BJ (cell line): Measurements from ENCODE around the gene VEZT. TPM values are rescaled to one million over a fixed set of nuclear protein-coding genes. Genes with fewer than 3 reads are reported as not detected.

ENCODE experiments used
- CTCF ChIA-PET: fragments of 350-600 bp; formaldehyde crosslinking; extraction: SDS; loops from one replicate; lab custom pipeline; 2021; ENCODE audit warnings: antibody characterized with exemption, inconsistent platforms; lab: Yijun Ruan, JAX
- POLR2A ChIA-PET: fragments of 300-600 bp; sonication (Branson Sonifier 250); formaldehyde crosslinking; extraction: SDS; loops from one replicate; lab custom pipeline; 2021; ENCODE audit warnings: antibody characterized with exemption; lab: Charles Lee
- DNase-seq: peaks from one replicate; pipeline ENCODE4 v3.0.0-alpha.2; 2011; ENCODE audit warnings: low read depth
- H3K27me3 ChIP-seq: 2 replicates; pipeline ENCODE4 v1.6.0; 2011; ENCODE audit warnings: low read length; ENCODE audit not compliant: control insufficient read depth, insufficient read depth
- H3K36me3 ChIP-seq: 2 replicates; pipeline ENCODE4 v1.5.1; 2011; ENCODE audit warnings: low read length; ENCODE audit not compliant: control insufficient read depth, insufficient read depth
- H3K4me3 ChIP-seq: 2 replicates; pipeline ENCODE4 v1.5.1; 2011; ENCODE audit warnings: low read depth, mild to moderate bottlenecking, control low read depth, low read length
- CTCF ChIP-seq: IDR thresholded peaks from 2 replicates; pipeline ENCODE4 v1.5.1; 2011; ENCODE audit warnings: low read depth, mild to moderate bottlenecking, control low read depth, inconsistent platforms, low read length, moderate library complexity; ENCODE audit not compliant: insufficient read depth
- polyA plus RNA-seq: library from polyadenylated mRNA; depleted of rRNA; stranded (reverse); fragments of >200 nt; gene quantifications from 2 replicates; pipeline ENCODE4 v1.2.3, GENCODE V29; 2011

The VEZT gene
- polyA plus RNA-seq, 1 experiment: 50.6 TPM

- ChIA-PET CTCF (no interaction called here), POLR2A (no interaction called here)
- Histone ChIP-seq H3K27me3 (no peaks in the 10 kb centered on the region), H3K36me3 (no peaks in the 10 kb centered on the region), H3K4me3 (no peak overlapping the region)
- no peak for DNase-seq
- TF ChIP-seq CTCF: no peak
These were observed 10.2 kb upstream of the VEZT start for GRCh38 chr12:95207407-95207806.

- ChIA-PET POLR2A (no interaction called here), CTCF (interaction anchor here (1.2 kb wide), 1 partner anchor 63 kb away, joined by 3 read pairs; no protein-coding TSS in a partner anchor)
These were observed 8.9 kb upstream of the VEZT start for GRCh38 chr12:95208678-95209077.

GRCh38 chr12:95212586-95212985 lies 5.0 kb upstream of the VEZT start:
- Histone ChIP-seq H3K27me3 (no peaks in the 10 kb centered on the region), H3K36me3 (no peaks in the 10 kb centered on the region), H3K4me3 (no peak overlapping the region)
- no peak for TF ChIP-seq CTCF
- ChIA-PET POLR2A (no interaction called here), CTCF (interaction anchor here (0.6 to 1.2 kb wide), 4 partner anchors 76 to 1031 kb away, joined by 3 read pairs; no protein-coding TSS in a partner anchor)
- DNase-seq: no peak

More at GRCh38 chr12:95208678-95209077, 8.9 kb upstream of the VEZT start:
- no peak overlapping the region for H3K4me3 ChIP-seq
- no peak for TF ChIP-seq CTCF
- no peak for DNase-seq
- no peaks in the 10 kb centered on the region for H3K27me3 ChIP-seq
- H3K36me3 ChIP-seq: no peaks in the 10 kb centered on the region

- CTCF ChIA-PET: interaction anchor here (0.6 to 1.2 kb wide), 2 partner anchors 80 to 96 kb away, joined by 3 read pairs; no protein-coding TSS in a partner anchor
- POLR2A ChIA-PET: no interaction called here
- H3K36me3 ChIP-seq: no peaks in the 10 kb centered on the region
- DNase-seq: no peak
- H3K27me3 ChIP-seq: no peaks in the 10 kb centered on the region
- TF ChIP-seq CTCF: no peak
- no peak overlapping the region for H3K4me3 ChIP-seq
These were observed 4.5 kb upstream of the VEZT start for GRCh38 chr12:95213119-95213518.

GRCh38 chr12:95213928-95214327 lies 3.7 kb upstream of the VEZT start:
- CTCF ChIA-PET: interaction anchor here (4.9 kb wide), 1 partner anchor 97 kb away, joined by 34 read pairs; no protein-coding TSS in a partner anchor
- no peak for TF ChIP-seq CTCF
- H3K4me3 ChIP-seq: no peak overlapping the region
- no peaks in the 10 kb centered on the region for H3K27me3 ChIP-seq
- no peak for DNase-seq
- POLR2A ChIA-PET: no interaction called here
- no peaks in the 10 kb centered on the region for H3K36me3 ChIP-seq
